Neutrophil (primary cell): ENCODE results near the gene MED31.
"Not testable (repeated sequence)": the region's sequence is repeated elsewhere in the genome, so short reads cannot be mapped to it uniquely, and the experiment has no call there.

Source experiments
- H3K27ac ChIP-seq: fragments of 200-600 bp; sonication (generic); 2 replicates; pipeline ENCODE4 v1.5.1; 2016; ENCODE audit warnings: mild to moderate bottlenecking, moderate library complexity
- H3K27me3 ChIP-seq: fragments of 200-600 bp; sonication (generic); 2 replicates; pipeline ENCODE4 v1.6.0; 2016; ENCODE audit warnings: mild to moderate bottlenecking
- H3K36me3 ChIP-seq: fragments of 200-600 bp; sonication (generic); 2 replicates; pipeline ENCODE4 v1.5.1; 2017
- H3K4me1 ChIP-seq, 2 experiments: fragments of 200-600 bp in 1 of 2; sonication (generic) in 1 of 2; 1 replicate in 1 of 2; 2 replicates in 1 of 2; pipeline versions ENCODE4 v1.5.1 to v1.6.1; 2013 to 2016; ENCODE audit warnings: low read depth in 1 of 2, low read length in 1 of 2, mild to moderate bottlenecking in 1 of 2, moderate library complexity in 1 of 2; ENCODE audit not compliant: control insufficient read depth in 1 of 2, insufficient read depth in 1 of 2
- H3K4me3 ChIP-seq, 2 experiments: fragments of 200-600 bp in 1 of 2; sonication (generic) in 1 of 2; 1 replicate in 1 of 2; 2 replicates in 1 of 2; pipeline ENCODE4 v1.5.1; 2013 to 2016; ENCODE audit warnings: low read depth in 1 of 2, low read length in 1 of 2, mild to moderate bottlenecking in 1 of 2, moderate library complexity in 1 of 2
- H3K9me3 ChIP-seq: fragments of 200-600 bp; sonication (generic); 2 replicates; pipeline ENCODE4 v1.5.1; 2016
- CTCF ChIP-seq: fragments of 200-600 bp; sonication (generic); IDR thresholded peaks from 2 replicates; pipeline ENCODE4 v1.5.1; 2016; ENCODE audit warnings: antibody characterized with exemption

Gene MED31

DNA sequence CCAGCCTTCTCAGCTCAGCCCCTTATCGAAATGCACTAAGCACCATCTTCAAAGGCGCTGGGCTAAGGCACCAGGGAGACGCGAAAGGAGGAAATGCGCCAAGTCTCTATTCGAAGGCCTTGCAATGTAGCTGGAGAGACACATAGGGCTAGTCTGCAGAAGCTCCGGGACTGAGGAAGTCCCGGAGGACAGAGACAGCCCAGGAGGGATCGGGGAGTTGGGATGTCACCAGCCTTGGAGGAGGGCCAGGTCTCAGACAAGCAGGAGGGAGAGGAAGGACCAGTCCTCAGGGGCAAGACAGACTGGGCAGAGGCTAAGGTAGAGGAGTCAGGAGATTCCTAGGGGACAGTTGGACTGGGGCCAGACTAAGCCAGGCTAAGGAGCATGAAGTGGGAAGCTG lies 8.7 kb upstream of the MED31 start:
- Histone ChIP-seq H3K4me3 (peak overlapping the region in 1 of 2 experiments; percentile 42), H3K27me3 (peaks cover 89% of the 10 kb centered on the region), H3K9me3 (no peaks in the 10 kb centered on the region), H3K36me3 (no peaks in the 10 kb centered on the region), H3K4me1 (peaks cover 30 to 38% of the 10 kb centered on the region in 2 experiments), H3K27ac (peak overlapping the region; percentile 53)
- TF ChIP-seq CTCF: no peak

GRCh38 chr17:6658411-6658810 lies 7.0 kb upstream of the MED31 start:
- not testable (repeated sequence) for H3K36me3 ChIP-seq, H3K9me3 ChIP-seq, H3K4me3 ChIP-seq, H3K27ac ChIP-seq
- peaks cover 30 to 45% of the 10 kb centered on the region in 2 experiments for H3K4me1 ChIP-seq
- H3K27me3 ChIP-seq: peaks cover 89% of the 10 kb centered on the region

GRCh38 chr17:6657633-6658287 lies 6.4 kb upstream of the MED31 start:
- H3K27me3 ChIP-seq: peaks cover 89% of the 10 kb centered on the region
- no peaks in the 10 kb centered on the region for H3K9me3 ChIP-seq
- peaks cover 30 to 45% of the 10 kb centered on the region in 2 experiments for H3K4me1 ChIP-seq
- no peak for TF ChIP-seq CTCF
- H3K27ac ChIP-seq: peak overlapping the region; percentile 50
- H3K4me3 ChIP-seq: peak overlapping the region; percentile 60 to 66
- no peaks in the 10 kb centered on the region for H3K36me3 ChIP-seq

DNA sequence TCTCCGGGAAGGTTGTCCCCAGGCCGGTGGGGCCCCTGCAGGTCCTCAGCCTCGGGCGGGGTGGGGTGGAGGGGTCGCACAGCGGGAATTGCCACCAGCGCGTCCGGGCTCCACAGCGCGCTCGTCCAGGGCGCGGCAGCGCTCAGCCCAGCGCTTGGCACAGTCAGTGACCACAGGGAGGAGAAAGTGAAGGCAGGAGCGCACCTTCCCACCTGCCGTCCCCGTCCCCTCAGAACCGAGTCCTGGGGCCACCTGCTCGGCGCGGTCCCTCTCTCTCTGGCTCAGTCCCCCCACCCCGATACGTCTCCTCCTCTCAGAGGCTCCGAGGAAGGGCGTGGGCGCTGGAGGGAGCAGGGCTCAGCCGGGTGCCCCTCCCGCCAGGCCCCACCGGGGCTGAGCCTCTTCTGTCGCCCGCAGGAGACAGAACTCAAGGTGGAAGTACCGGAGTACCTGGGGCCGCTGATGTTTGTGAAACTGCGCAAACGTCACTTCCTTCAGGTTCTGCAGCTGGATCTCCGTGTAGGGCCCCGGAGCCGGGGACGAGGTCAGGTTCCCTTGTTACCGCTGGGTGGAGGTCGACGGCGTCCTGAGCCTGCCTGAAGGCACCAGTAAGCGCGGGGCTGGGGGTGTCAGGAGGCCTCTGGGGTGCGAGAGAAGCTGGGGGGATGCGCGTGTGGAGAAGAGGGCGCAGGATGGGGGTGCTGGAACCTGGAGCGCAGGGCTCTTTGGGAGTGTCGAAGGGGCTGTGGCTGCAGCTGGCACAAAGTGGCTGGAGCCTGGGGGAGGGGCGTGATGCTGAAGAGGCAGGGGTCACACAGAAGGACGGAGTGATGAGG lies 5.6 kb upstream of the MED31 start:
- Histone ChIP-seq H3K4me1 (peaks cover 36 to 51% of the 10 kb centered on the region in 2 experiments), H3K27ac (peak overlapping the region; percentile 50), H3K4me3 (peak overlapping the region; percentile 60 to 66), H3K27me3 (peaks cover 89% of the 10 kb centered on the region)
- H3K9me3 ChIP-seq, H3K36me3 ChIP-seq: not testable (repeated sequence)

GRCh38 chr17:6655732-6656361 lies 4.4 kb upstream of the MED31 start:
- H3K27ac ChIP-seq, H3K9me3 ChIP-seq, H3K36me3 ChIP-seq: not testable (repeated sequence)
- peak overlapping the region in 1 of 2 experiments; percentile 18 for H3K4me3 ChIP-seq
- peaks cover 35 to 47% of the 10 kb centered on the region in 2 experiments for H3K4me1 ChIP-seq
- H3K27me3 ChIP-seq: peaks cover 85% of the 10 kb centered on the region

DNA sequence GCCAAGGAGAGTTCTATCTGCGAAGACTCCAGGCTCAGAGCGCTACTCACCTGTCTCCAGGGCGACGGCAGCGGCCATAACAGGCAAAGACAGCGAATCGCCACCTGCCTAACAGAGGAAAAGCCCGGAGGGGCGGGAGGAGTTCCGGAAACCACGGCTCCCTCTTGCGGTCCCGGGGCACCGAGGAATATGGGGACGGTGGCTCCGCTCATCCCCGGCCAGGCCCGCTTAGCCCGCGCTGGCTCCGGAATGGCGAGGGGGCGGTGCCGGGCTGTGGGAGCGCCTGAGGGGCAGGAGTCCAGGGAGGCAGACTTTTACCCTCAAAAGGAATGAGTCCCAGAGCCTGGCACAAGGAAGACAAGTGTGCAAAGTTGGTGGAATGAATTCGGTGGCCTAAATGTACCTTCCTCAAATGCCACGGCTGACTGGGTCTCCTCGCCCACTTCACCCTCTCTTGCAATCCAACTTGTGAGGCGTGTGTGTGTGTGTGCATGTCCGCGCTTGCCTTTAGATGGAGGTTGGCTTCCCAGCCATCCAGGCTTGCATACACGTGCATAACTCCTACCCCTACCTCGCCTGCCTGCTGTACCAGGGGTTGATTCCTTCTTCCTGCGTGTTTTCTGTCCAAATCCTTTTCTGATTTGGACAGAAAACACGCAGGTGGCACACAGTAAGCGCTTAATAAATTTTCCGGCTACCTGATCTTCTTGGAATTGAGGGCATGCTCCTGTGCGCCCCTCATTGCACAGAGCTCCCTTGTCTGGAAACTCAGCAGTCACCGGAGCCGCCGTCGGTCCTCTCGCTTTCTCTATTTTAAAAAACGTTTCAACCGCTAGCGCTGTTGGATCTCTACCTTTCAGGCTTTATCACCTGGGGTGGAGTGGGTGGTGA lies 3.7 kb upstream of the MED31 start:
- Histone ChIP-seq H3K27me3 (peaks cover 82% of the 10 kb centered on the region), H3K27ac (no peak overlapping the region), H3K36me3 (no peaks in the 10 kb centered on the region), H3K4me3 (peak overlapping the region in 1 of 2 experiments; percentile 20), H3K4me1 (peaks cover 35 to 47% of the 10 kb centered on the region in 2 experiments), H3K9me3 (no peaks in the 10 kb centered on the region)
- no peak for TF ChIP-seq CTCF
